Keratinocyte (primary cell): ENCODE results near the gene GNG3. TPM values are rescaled to one million over a fixed set of nuclear protein-coding genes. Genes with fewer than 3 reads are reported as not detected.

Experiments
- DNase-seq: peaks from one replicate; pipeline ENCODE4 v3.0.0-alpha.2; 2011; ENCODE audit warnings: low read depth, missing footprints, low spot score
- FAIRE-seq: peaks from 2 replicates; lab custom pipeline; 2011; peaks lifted over from hg19 to GRCh38; lab: Jason Lieb, UNC
- H2AFZ ChIP-seq: 2 replicates; pipeline ENCODE4 v1.6.0; 2012; ENCODE audit warnings: low read length, control low read depth, inconsistent platforms; ENCODE audit not compliant: control insufficient read depth
- H3K27ac ChIP-seq: 2 replicates; pipeline ENCODE4 v1.5.1; 2011; ENCODE audit warnings: low read length; ENCODE audit not compliant: control insufficient read depth, insufficient read depth
- H3K27me3 ChIP-seq: 3 replicates; pipeline ENCODE4 v1.6.0; 2011; ENCODE audit warnings: low read length; ENCODE audit not compliant: control insufficient read depth, insufficient read depth; ENCODE audit errors: extremely low read depth
- H3K36me3 ChIP-seq, 2 experiments: 2 replicates in 1 of 2; 3 replicates in 1 of 2; pipeline ENCODE4 v1.5.1; 2011; ENCODE audit warnings: low read length in 2 of 2, mild to moderate bottlenecking in 1 of 2; ENCODE audit not compliant: control insufficient read depth in 2 of 2, insufficient read depth in 2 of 2; ENCODE audit errors: extremely low read depth in 1 of 2
- H3K4me1 ChIP-seq: 3 replicates; pipeline ENCODE4 v1.5.1; 2011; ENCODE audit warnings: low read length; ENCODE audit not compliant: control insufficient read depth, insufficient read depth; ENCODE audit errors: extremely low read depth
- H3K4me2 ChIP-seq: 3 replicates; pipeline ENCODE4 v1.6.0; 2011; ENCODE audit warnings: low read depth, low read length; ENCODE audit not compliant: control insufficient read depth, insufficient read depth; ENCODE audit errors: extremely low read depth
- H3K4me3 ChIP-seq, 3 experiments: fragments of 200-600 bp in 1 of 3; sonication (generic) in 1 of 3; 2 replicates in 2 of 3; 3 replicates in 1 of 3; pipeline ENCODE4 v1.5.1; 2011 to 2016; ENCODE audit warnings: low read length in 3 of 3, mild to moderate bottlenecking in 3 of 3, control low read depth in 2 of 3, inconsistent platforms in 1 of 3, low read depth in 1 of 3, mixed read lengths in 1 of 3, mixed run types in 1 of 3, moderate library complexity in 1 of 3; ENCODE audit not compliant: control insufficient read depth in 2 of 3, insufficient read depth in 2 of 3; ENCODE audit errors: extremely low read depth in 1 of 3
- H3K79me2 ChIP-seq: 2 replicates; pipeline ENCODE4 v1.6.0; 2012; ENCODE audit warnings: low read length; ENCODE audit not compliant: control insufficient read depth, insufficient read depth
- H3K9ac ChIP-seq: 3 replicates; pipeline ENCODE4 v1.6.0; 2011; ENCODE audit warnings: low read length; ENCODE audit not compliant: control insufficient read depth, insufficient read depth; ENCODE audit errors: extremely low read depth
- H3K9me1 ChIP-seq: 3 replicates; pipeline ENCODE4 v1.6.0; 2011; ENCODE audit warnings: low read length; ENCODE audit not compliant: control insufficient read depth, insufficient read depth; ENCODE audit errors: extremely low read depth
- H3K9me3 ChIP-seq: 2 replicates; pipeline ENCODE4 v1.5.1; 2012; ENCODE audit warnings: low read depth, low read length; ENCODE audit not compliant: control insufficient read depth
- H4K20me1 ChIP-seq: 3 replicates; pipeline ENCODE4 v1.6.0; 2011; ENCODE audit warnings: low read length; ENCODE audit not compliant: control insufficient read depth, insufficient read depth; ENCODE audit errors: extremely low read depth
- CTCF ChIP-seq, 3 experiments: IDR thresholded peaks in 1 of 3; conservative IDR thresholded peaks in 1 of 3; optimal IDR thresholded peaks in 1 of 3; 2 replicates in 2 of 3; 3 replicates in 1 of 3; pipeline versions ENCODE3 to v1.5.1; 2011; ENCODE audit warnings: low read length in 3 of 3, mild to moderate bottlenecking in 3 of 3, moderate library complexity in 2 of 3, control low read depth in 1 of 3, inconsistent platforms in 1 of 3; ENCODE audit not compliant: insufficient read depth in 2 of 3; ENCODE audit errors: extremely low read depth in 1 of 3
- EZH2 ChIP-seq: IDR thresholded peaks from one replicate; pipeline ENCODE4 v1.6.1; 2012; ENCODE audit warnings: inconsistent platforms, mild to moderate bottlenecking, low read length, moderate library complexity
- dilution Hi-C: fragments of 300-500 bp; cut with MboI; formaldehyde crosslinking; loops from one replicate; pipeline ENCODE4 v1.7.0; 2020; ENCODE audit warnings: low sequenced_read_pairs; ENCODE audit not compliant: extremely low pct_ligation_motif_present
- polyA plus RNA-seq, 5 experiments: library from polyadenylated mRNA; depleted of rRNA in 3 of 5; stranded (reverse) in 3 of 5; stranded (forward) in 1 of 5; unstranded in 1 of 5; fragments of >200 nt; gene quantifications; 1 replicate in 1 of 5; 2 replicates in 3 of 5; 3 replicates in 1 of 5; pipeline versions ENCODE4 v1.2.1 to v1.2.3, GENCODE V29; 2011 to 2012; ENCODE audit warnings: missing spikeins in 2 of 5, low read depth in 1 of 5, low replicate concordance in 1 of 5

Gene GNG3
- polyA plus RNA-seq, 1 donor (not counting 4 experiments of a cell fraction or from before 2014, with no cell fraction given): not detected

- H3K27me3 ChIP-seq: no peaks in the 10 kb centered on the region
- TF ChIP-seq EZH2 (no peak), CTCF (optimal IDR thresholded peaks at IDR 0.05 in 1 of 3, IDR thresholded peaks at IDR 0.05 in 1 of 3, conservative IDR thresholded peaks at IDR 0.05 in 1 of 3; ENCODE audit: extremely low read depth in 1 of 3, insufficient read depth in 2 of 3, low read length in 3 of 3) (no peak)
- peak within 1 kb of the TSS; percentile 93 to 97 (median 95) for H3K4me3 ChIP-seq
- no peak for FAIRE-seq
- H3K4me2 ChIP-seq: peak within 1 kb of the TSS; percentile 95
- H2AFZ ChIP-seq: peak within 1 kb of the TSS; percentile 66
- H3K9ac ChIP-seq: peak within 1 kb of the TSS; percentile 95
- dilution Hi-C loops: no loop called here
- no peaks in the 10 kb centered on the region for H3K9me1 ChIP-seq
- peaks cover 24% of the 10 kb centered on the region for H3K4me1 ChIP-seq
- H4K20me1 ChIP-seq: peaks cover 4% of the 10 kb centered on the region
- H3K9me3 ChIP-seq: no peaks in the 10 kb centered on the region
- peak within 1 kb of the TSS; percentile 86 for H3K27ac ChIP-seq
- H3K36me3 ChIP-seq: peaks cover 23 to 37% of the 10 kb centered on the region in 2 experiments
- DNase-seq: peak; percentile 77
- peaks cover 42% of the 10 kb centered on the region for H3K79me2 ChIP-seq
These were observed 42.3 kb upstream of the GNG3 start, which contains the start of the genes C11orf98 and CSKMT for GRCh38 chr11:62665075-62665598. C11orf98 (minus strand) TSS chr11:62665210; CDS start chr11:62665169, 41 bp downstream. CSKMT (plus strand) TSS chr11:62665312; CDS start chr11:62665880, 568 bp downstream.

DNA sequence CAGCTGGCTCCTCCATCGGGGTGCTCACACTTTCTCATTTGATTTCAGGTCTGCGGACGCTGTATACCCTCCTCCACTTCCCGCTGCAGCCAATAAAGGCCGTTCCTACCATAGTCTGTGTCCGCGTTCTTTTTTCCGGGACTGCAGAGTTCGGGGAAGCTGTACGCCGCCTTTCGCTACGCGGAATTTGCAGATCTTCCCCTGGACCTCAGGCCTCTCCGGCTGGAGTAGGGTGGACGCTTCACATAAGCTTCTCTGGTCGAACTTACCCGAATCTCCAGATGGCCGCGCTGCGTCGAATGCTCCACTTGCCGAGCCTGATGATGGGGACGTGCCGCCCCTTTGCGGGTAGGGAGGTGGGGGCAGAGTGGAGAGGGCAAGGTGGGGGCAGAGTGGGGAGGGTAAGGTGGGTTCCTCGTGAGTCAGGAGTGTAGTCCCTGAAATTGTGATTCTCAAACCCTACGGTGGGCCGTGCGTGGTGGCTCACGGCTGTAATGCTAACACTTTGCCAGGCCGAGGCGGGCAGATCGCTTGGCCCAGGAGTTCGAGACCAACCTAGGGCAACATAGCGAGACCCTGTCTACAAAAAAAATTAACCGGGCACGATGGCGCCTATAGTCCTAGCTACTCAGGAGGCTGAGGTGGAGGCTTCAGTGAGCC is 41.7 kb upstream of the GNG3 start:
- H4K20me1 ChIP-seq: peaks cover 4% of the 10 kb centered on the region
- H3K9ac ChIP-seq: peak overlapping the region; percentile 95
- no peaks in the 10 kb centered on the region for H3K9me3 ChIP-seq
- DNase-seq: no peak
- H3K36me3 ChIP-seq: peaks cover 23 to 37% of the 10 kb centered on the region in 2 experiments
- no peaks in the 10 kb centered on the region for H3K9me1 ChIP-seq
- dilution Hi-C loops: no loop called here
- H2AFZ ChIP-seq: no peak overlapping the region
- H3K4me1 ChIP-seq: peaks cover 25% of the 10 kb centered on the region
- no peak for FAIRE-seq
- H3K27ac ChIP-seq: peak overlapping the region; percentile 86
- TF ChIP-seq CTCF (optimal IDR thresholded peaks at IDR 0.05 in 1 of 3, IDR thresholded peaks at IDR 0.05 in 1 of 3, conservative IDR thresholded peaks at IDR 0.05 in 1 of 3; ENCODE audit: extremely low read depth in 1 of 3, insufficient read depth in 2 of 3, low read length in 3 of 3) (peak in 1 of 3 experiments; percentile 13), EZH2 (no peak)
- peak overlapping the region; percentile 95 for H3K4me2 ChIP-seq
- no peaks in the 10 kb centered on the region for H3K27me3 ChIP-seq
- H3K4me3 ChIP-seq: peak overlapping the region; percentile 93 to 97 (median 95)
- H3K79me2 ChIP-seq: peaks cover 42% of the 10 kb centered on the region
